Fibroblast of upper back skin (primary cell): ENCODE data around the gene SLC8A1.

ENCODE experiments used
- DNase-seq: peaks from one replicate; pipeline ENCODE4 v3.0.0-alpha.2; 2013

SLC8A1 gene

GRCh38 chr2:40261042-40261441 lies 190.8 kb downstream of the SLC8A1 start:
- no peak for DNase-seq

GRCh38 chr2:40260437-40260836 lies 191.5 kb downstream of the SLC8A1 start:
- DNase-seq, result no peak

- DNase-seq, result no peak
These were observed 192.0 kb downstream of the SLC8A1 start for GRCh38 chr2:40259900-40260299.

- DNase-seq, result no peak
These were observed 193.8 kb downstream of the SLC8A1 start for GRCh38 chr2:40258135-40258457.

- DNase-seq, result no peak
These were observed 194.4 kb downstream of the SLC8A1 start for GRCh38 chr2:40257340-40258134.

GRCh38 chr2:40256649-40257048 lies 195.2 kb downstream of the SLC8A1 start:
- DNase-seq, result peak; percentile 22

- no peak for DNase-seq
These were observed 195.9 kb downstream of the SLC8A1 start for GRCh38 chr2:40256008-40256407.

- DNase-seq, result no peak
These were observed 196.8 kb downstream of the SLC8A1 start for GRCh38 chr2:40255103-40255502.

- DNase-seq, result no peak
These were observed 197.3 kb downstream of the SLC8A1 start for GRCh38 chr2:40254611-40255010.

- no peak for DNase-seq
These were observed 200.8 kb downstream of the SLC8A1 start for GRCh38 chr2:40251137-40251536.

GRCh38 chr2:40249577-40249976 lies 202.3 kb downstream of the SLC8A1 start:
- no peak for DNase-seq

GRCh38 chr2:40248294-40248693 lies 203.6 kb downstream of the SLC8A1 start:
- DNase-seq, result no peak

- DNase-seq, result peak; percentile 80
These were observed 207.2 kb downstream of the SLC8A1 start for GRCh38 chr2:40244675-40245074.

GRCh38 chr2:40244251-40244650 lies 207.6 kb downstream of the SLC8A1 start:
- DNase-seq, result no peak

- DNase-seq, result peak; percentile 85
These were observed 208.2 kb downstream of the SLC8A1 start for GRCh38 chr2:40243581-40244187.

- DNase-seq, result no peak
These were observed 209.6 kb downstream of the SLC8A1 start for GRCh38 chr2:40242315-40242714.

- peak; percentile 96 for DNase-seq
These were observed 211.8 kb downstream of the SLC8A1 start for GRCh38 chr2:40240070-40240469.

GRCh38 chr2:40230707-40231432 lies 221.0 kb downstream of the SLC8A1 start:
- DNase-seq, result no peak

GRCh38 chr2:40230186-40230585 lies 221.7 kb downstream of the SLC8A1 start:
- no peak for DNase-seq

- no peak for DNase-seq
These were observed 223.6 kb downstream of the SLC8A1 start for GRCh38 chr2:40228310-40228709.

GRCh38 chr2:40227210-40227609 lies 224.7 kb downstream of the SLC8A1 start:
- no peak for DNase-seq

GRCh38 chr2:40226637-40227036 lies 225.3 kb downstream of the SLC8A1 start:
- no peak for DNase-seq

GRCh38 chr2:40225670-40226210 lies 226.2 kb downstream of the SLC8A1 start:
- no peak for DNase-seq

- DNase-seq, result no peak
These were observed 227.6 kb downstream of the SLC8A1 start for GRCh38 chr2:40224318-40224717.
